Measurements from ENCODE around the gene DCUN1D2. TPM values are rescaled to one million over a fixed set of nuclear protein-coding genes. Genes with fewer than 3 reads are reported as not detected.
A peak's percentile ranks its signal among the peaks of the same experiment; 100 is the strongest.

DCUN1D2 gene
- total RNA-seq, 4 donors from 2014 or later = 12.3 to 20.2 (median 17.3) TPM

GRCh38 chr13:113448885-113449692 is 41.4 kb downstream of the DCUN1D2 start:
- Histone ChIP-seq H3K4me1 (peaks cover 0 to 4% (median 0%) of the 10 kb centered on the region in 3 donors), H3K36me3 (peaks cover 0 to 15% of the 10 kb centered on the region in 2 donors), H3K4me3 (peak overlapping the region; percentile 2 to 46), H3K9me3 (no peaks in the 10 kb centered on the region), H3K27me3 (no peaks in the 10 kb centered on the region), H3K27ac (peak overlapping the region in 2 of 4 donors; percentile 23 to 47)
- ATAC-seq = peak; percentile 80
- no peak for TF ChIP-seq POLR2AphosphoS5 (IDR thresholded peaks at IDR 0.05)
- TF ChIP-seq POLR2A (IDR thresholded peaks at IDR 0.05) = no peak
- TF ChIP-seq EP300 (IDR thresholded peaks at IDR 0.05) = no peak
- no peak for TF ChIP-seq CTCF (IDR thresholded peaks at IDR 0.05)
- 40% methylated on average over 1 of the region's 29 CpGs; no CpG with 5 or more reads in 1 of the 2 donors for WGBS, 2 donors (ENCODE audit: low coverage in 1 of 2)

- Histone ChIP-seq H3K9me3 (no peaks in the 10 kb centered on the region), H3K27me3 (no peaks in the 10 kb centered on the region), H3K4me3 (peak overlapping the region in 1 of 2 donors; percentile 46), H3K4me1 (peaks cover 0 to 4% (median 0%) of the 10 kb centered on the region in 3 donors), H3K36me3 (peaks cover 0 to 14% of the 10 kb centered on the region in 2 donors), H3K27ac (peak overlapping the region in 1 of 4 donors; percentile 47)
- peak; percentile 15 for ATAC-seq
- TF ChIP-seq EP300 (IDR thresholded peaks at IDR 0.05) (no peak), CTCF (IDR thresholded peaks at IDR 0.05) (no peak), POLR2A (IDR thresholded peaks at IDR 0.05) (no peak), POLR2AphosphoS5 (IDR thresholded peaks at IDR 0.05) (no peak)
- 35 to 51% methylated on average over 2 to 5 of the region's 6 CpGs for WGBS, 2 donors (ENCODE audit: low coverage in 1 of 2)
These were observed 42.0 kb downstream of the DCUN1D2 start for GRCh38 chr13:113448545-113448884.

GRCh38 chr13:113447596-113447995 is 42.9 kb downstream of the DCUN1D2 start:
- no peak overlapping the region for H3K27ac ChIP-seq
- peaks cover 0 to 5% of the 10 kb centered on the region in 2 donors for H3K36me3 ChIP-seq
- no peak for ATAC-seq
- 90% methylated on average over 5 of the region's 6 CpGs; no CpG with 5 or more reads in 1 of the 2 donors for WGBS, 2 donors (ENCODE audit: low coverage in 1 of 2)
- TF ChIP-seq POLR2A (IDR thresholded peaks at IDR 0.05) (no peak), CTCF (IDR thresholded peaks at IDR 0.05) (no peak), EP300 (IDR thresholded peaks at IDR 0.05) (no peak), POLR2AphosphoS5 (IDR thresholded peaks at IDR 0.05) (no peak)
- no peaks in the 10 kb centered on the region for H3K27me3 ChIP-seq
- H3K9me3 ChIP-seq = no peaks in the 10 kb centered on the region
- H3K4me3 ChIP-seq = no peak overlapping the region
- peaks cover 0 to 4% (median 0%) of the 10 kb centered on the region in 3 donors for H3K4me1 ChIP-seq

- Histone ChIP-seq H3K27me3 (no peaks in the 10 kb centered on the region), H3K9me3 (no peaks in the 10 kb centered on the region), H3K4me3 (no peak overlapping the region), H3K36me3 (peaks cover 0 to 13% of the 10 kb centered on the region in 2 donors), H3K4me1 (peaks cover 0 to 4% (median 0%) of the 10 kb centered on the region in 3 donors), H3K27ac (no peak overlapping the region)
- WGBS, 2 donors (ENCODE audit: low coverage in 1 of 2) = 82 to 90% methylated on average over 6 of the region's 9 CpGs
- TF ChIP-seq CTCF (IDR thresholded peaks at IDR 0.05) = no peak
- TF ChIP-seq POLR2AphosphoS5 (IDR thresholded peaks at IDR 0.05) = no peak
- TF ChIP-seq EP300 (IDR thresholded peaks at IDR 0.05) = no peak
- no peak for TF ChIP-seq POLR2A (IDR thresholded peaks at IDR 0.05)
- ATAC-seq = no peak
These were observed 44.0 kb downstream of the DCUN1D2 start for GRCh38 chr13:113446488-113446854.
